ENCODE data around the gene VPS35. TPM values are rescaled to one million over a fixed set of nuclear protein-coding genes. Genes with fewer than 3 reads are reported as not detected.

The VPS35 gene
- total and polyA plus RNA-seq, 2 of the 13 experiments (the other 11 are each of a cell fraction or from before 2014, with no cell fraction given) = 30.7 to 136 TPM

- peak; percentile 69; the same call in 1 of the 2 replicates for TF ChIP-seq IKZF5 (CRISPR knock-in tag; IDR thresholded peaks at IDR 0.05)
- no peak for TF ChIP-seq SKI (IDR thresholded peaks at IDR 0.05; ENCODE audit: partially characterized antibody)
- no peak for TF ChIP-seq SP5 (CRISPR knock-in tag; IDR thresholded peaks at IDR 0.05; ENCODE audit: borderline replicate concordance, low read depth)
- peak; percentile 95; the same call in 1 of the 2 replicates for TF ChIP-seq NFKB2 (CRISPR knock-in tag; IDR thresholded peaks at IDR 0.05; ENCODE audit: borderline replicate concordance)
- peak; percentile 53; the same call in 1 of the 2 replicates for TF ChIP-seq ZBTB2 (CRISPR knock-in tag; IDR thresholded peaks at IDR 0.05; ENCODE audit: low read depth)
- TF ChIP-seq AKAP8 (CRISPR knock-in tag; IDR thresholded peaks at IDR 0.05) = peak; percentile 74; the same call in 1 of the 2 replicates
- TF ChIP-seq ZNF280B (CRISPR knock-in tag; IDR thresholded peaks at IDR 0.05; ENCODE audit: borderline replicate concordance) = peak; percentile 94
- TF ChIP-seq ZNF501 (CRISPR knock-in tag; IDR thresholded peaks at IDR 0.05) = 0 out of 2 replicates have a peak, but pooled peaks have one; percentile 44
- no peak for TF ChIP-seq JARID2 (CRISPR knock-in tag; IDR thresholded peaks at IDR 0.05; ENCODE audit: insufficient replicate concordance)
- TF ChIP-seq GATA4 (IDR thresholded peaks at IDR 0.05; ENCODE audit: borderline replicate concordance, low read depth) = no peak
- TF ChIP-seq HNF1A (IDR thresholded peaks at IDR 0.05; ENCODE audit: low read depth) = no peak
- TF ChIP-seq HNF1A (CRISPR knock-in tag; IDR thresholded peaks at IDR 0.05; ENCODE audit: borderline replicate concordance) = peak; percentile 61; the same call in 1 of the 2 replicates
- TF ChIP-seq ZNF251 (CRISPR knock-in tag; IDR thresholded peaks at IDR 0.05) = 0 out of 2 replicates have a peak, but pooled peaks have one; percentile 52
- peak; percentile 52; the same call in 1 of the 2 replicates for TF ChIP-seq ZNF101 (CRISPR knock-in tag; IDR thresholded peaks at IDR 0.05; ENCODE audit: borderline replicate concordance, low read depth)
- peak; percentile 43; the same call in 1 of the 2 replicates for TF ChIP-seq HNRNPL (IDR thresholded peaks at IDR 0.05; ENCODE audit: low read depth, low read length)
- no peak for TF ChIP-seq BCLAF1 (IDR thresholded peaks at IDR 0.05)
Measured at GRCh38 chr16:46621006-46621933, 67.7 kb downstream of the VPS35 start, which contains the start of gene SHCBP1 (continued).
